GM18873 (cell line): ENCODE measurements around the gene EML6.

Experiments used
- ATAC-seq: cut with Tn5 transposase; IDR thresholded peaks from one replicate; pipeline ENCODE4 v1.9.1; 2021; ENCODE audit warnings: mild to moderate bottlenecking, moderate library complexity, moderate number of reproducible peaks; ENCODE audit not compliant: unreplicated experiment, low FRiP score

EML6 gene

DNA sequence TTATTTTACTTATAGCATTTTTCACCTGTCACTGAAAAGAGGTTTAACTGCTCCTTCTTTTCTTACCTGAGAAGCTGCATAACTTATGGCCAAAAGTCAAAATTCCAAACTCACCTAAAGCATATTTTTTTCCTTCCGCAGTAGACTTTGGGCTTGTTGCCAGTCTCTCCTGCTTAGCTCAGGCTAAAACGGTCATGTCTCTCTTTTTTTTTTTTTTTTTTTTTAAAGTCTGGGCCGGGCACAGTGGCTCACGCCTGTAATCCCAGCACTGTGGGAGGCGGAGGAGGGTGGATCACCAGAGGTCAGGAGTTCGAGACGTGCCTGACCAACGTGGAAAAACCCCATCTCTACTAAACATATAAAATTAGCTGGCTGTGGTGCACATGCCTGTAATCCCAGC is 213.3 kb downstream of the EML6 start:
- no peak for ATAC-seq

DNA sequence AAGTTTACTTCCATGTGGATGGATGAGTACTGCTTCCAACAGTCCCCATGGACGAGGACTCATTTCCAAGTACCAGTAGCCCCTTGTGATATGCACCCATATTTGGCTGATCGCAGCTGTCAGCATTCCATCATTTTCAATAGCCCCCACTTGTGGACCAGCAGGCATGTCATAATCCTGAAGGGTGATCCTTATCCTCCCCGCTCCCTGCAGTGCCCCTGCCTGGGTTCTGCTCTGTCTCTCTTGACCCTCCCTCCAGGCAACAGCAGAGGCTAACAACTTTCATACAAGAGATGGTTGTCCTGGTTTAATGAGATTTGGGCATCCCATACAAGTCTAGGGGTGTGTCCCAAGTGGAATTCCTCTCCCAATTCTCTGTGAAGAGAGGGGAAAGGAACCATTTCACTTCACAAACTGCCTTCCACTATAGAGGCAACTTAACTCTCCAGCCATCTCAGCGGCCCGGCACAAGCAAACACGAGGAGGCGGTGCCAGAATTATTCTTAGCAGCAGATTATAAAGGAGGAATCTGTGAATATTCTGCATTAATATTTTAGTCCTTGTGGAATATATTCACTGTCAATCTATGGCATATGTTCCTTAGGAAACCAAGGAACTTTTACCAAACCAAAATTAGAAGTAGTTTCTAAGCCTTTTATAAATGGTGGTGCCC is 216.1 kb downstream of the EML6 start:
- ATAC-seq: no peak

DNA sequence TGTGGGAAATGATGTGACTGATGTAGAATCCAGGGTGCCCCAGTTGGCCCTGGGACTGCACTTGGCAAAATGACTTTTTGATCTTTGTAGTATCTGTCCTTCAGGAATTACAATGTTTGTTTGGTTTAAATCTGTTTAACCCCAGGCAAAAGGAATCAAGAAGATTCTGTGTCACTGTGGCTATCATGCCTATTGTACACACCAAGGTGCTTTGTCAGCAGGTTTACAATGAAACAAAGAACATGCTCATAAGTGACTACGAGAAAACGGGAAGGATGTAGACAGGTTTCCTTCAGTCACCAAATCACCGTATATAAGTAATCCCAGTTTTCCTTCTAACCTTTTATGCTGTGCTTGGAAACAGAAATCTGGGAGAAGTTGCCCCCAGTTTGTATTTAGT is 217.3 kb downstream of the EML6 start:
- no peak for ATAC-seq

DNA sequence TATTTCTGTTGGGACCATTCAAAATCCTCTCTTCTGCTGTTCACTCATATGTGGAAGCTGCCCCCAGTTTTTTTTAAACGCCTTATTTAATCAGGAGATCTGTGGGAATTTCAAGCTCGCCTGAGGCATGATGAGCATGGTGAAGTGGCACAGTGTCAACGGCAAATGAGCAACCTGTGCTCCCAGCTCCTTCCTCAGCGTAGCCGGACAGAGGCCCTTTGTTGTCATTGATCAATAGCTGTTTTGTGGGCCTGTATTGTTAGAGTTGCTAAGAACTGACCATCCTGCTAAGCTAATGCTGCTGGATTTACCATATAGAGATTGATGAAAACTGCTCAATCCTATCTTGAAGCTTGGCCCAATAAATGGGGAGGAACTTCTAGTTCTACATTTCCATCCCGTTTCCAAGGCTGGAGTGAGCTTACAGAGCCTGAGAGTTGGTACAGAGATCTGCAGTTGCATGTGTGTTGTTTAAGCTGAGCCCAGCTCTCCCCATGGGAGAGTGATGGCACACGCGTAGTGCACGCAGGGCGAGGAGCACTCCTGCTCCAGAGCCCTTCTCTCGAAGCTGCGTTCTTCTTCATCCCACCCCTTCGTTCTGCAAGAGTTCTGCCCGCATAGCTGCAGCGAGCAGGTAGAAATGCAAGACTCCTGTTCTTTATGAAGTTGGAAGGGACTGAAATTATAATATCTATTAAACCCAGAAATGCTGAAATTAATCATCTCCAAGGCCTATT is 218.0 kb downstream of the EML6 start:
- no peak for ATAC-seq

DNA sequence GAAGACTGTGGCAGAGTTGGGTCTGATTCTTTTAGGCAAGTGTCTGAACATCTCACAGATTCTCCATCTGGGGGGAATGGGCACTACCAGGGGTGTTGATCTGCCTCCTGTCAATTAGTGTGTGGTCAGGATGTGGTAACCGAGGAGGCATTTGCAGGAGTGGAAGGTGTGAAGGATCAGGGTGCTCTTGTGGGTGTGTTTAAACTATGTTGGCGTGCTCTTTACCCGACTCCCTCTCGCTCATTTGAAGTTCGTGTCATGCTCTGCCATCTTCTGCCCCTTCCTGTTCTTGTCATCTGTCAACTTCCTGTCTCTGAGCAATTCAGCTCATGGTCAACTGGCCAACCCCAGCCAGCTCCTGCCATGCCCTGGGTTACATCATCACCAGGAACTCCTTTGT is 218.9 kb downstream of the EML6 start:
- ATAC-seq: no peak

DNA sequence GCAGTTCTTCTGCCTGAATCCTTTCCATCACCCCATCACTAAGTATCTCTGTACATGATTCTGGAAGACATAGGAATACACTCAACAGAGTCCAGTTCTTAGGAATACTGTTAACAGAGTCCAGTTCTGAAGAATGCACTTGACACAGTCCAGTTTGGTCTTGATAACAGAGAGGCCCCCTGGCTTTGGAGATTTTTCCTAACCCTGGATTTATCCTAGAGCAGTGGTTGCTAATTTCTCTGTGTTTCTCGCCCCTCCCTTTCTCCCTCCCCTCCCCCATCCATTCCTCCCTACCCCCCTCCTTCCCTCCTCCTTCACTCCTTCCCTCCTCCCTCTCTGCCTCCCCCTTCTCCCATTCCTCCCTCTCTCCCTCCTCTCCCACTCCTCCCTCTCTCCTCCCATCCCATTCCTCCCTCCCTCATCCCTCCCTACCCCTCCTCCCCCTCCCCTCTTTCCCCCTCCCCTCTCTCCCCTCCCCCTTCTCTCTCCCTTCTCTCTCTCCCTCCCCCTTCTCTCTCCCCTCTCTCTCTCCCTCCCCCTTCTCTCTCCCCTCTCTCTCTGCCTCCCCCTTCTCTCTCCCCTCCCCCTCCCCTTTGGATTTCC is 221.4 kb downstream of the EML6 start:
- ATAC-seq: no peak

DNA sequence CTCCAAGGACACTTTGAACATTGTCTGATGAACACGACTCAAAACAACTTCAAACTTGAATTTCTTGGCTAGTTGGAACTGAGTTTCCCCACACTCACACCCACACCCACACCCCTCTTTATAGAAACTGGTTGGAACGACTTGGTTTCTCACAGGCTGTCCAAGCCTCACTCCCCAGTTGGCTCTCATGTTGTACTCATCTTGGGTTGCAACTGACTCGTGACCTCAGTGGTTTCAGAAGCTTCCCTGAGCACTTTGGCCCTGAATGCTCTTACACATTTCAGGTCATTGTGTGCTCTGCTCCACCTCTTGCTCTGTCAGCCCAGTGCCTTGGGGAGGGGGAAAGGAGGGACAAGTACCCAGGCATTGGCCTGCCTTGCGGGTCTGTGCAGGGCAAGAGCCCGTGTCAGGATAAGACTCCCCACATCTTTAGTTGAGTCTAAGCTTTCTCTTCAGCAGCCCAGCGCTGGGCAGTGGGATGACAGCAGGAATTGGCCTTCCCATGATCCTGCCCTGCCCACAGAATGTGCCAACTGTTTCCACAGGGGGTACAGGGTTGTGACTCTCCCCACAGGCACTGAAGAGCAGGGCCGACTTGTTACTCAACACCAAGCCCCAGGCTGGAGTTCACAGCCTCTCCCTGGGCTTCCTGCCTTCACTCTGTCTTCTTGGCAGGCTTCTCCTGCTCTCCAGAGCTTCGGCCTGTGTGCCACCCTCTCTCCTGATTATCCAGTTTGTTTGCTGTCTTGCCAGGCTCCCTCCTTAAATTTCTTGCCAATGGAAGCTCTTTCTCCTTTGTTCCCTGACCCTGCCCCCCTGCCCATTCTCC is 222.1 kb downstream of the EML6 start:
- no peak for ATAC-seq

DNA sequence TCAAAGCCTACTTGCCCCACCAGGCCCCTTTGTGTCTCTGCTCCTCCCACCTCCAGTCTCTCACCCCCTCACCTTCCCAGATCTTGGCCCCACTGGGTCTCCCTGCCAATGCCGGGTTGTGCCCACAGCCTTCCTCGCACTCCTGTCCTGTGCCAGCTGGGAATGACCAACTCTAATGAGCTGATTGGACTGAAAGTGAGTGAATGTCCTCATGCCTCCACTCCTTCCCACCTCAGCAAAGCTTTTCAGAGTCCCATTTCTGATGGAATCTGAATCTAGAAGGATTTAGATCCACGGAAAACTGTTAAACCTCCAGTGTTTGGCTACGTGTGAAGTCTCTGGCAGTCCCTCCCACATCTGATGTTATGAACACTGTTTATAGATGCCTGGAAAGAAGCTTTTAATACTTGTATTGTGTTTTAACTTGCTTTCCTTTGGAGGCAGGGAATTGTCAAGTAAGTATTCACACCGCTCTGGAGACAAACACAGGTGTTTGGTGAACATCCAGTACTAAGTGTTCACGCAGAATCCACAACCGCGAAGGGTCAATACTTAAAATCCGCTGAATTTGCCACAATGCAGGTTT is 222.9 kb downstream of the EML6 start:
- ATAC-seq: no peak

DNA sequence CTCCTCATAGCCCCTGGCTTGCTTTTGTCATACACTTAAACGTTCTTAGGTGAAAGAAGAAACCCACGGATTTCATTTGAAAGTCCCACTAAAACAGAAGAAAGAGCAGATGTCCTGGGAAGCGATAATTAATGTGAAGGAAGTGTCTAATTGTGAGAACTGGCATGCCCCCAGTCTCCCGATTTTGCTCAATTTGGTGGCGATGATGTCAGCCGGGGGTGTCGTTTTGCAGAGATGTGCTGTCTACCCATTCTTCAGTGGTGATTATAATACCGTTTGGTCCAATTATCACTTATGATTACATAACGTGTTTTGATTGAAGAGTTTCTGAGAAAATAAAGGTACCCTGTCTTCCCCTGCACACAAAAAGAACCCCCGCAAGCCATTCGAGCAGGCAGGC is 223.7 kb downstream of the EML6 start:
- ATAC-seq: no peak

DNA sequence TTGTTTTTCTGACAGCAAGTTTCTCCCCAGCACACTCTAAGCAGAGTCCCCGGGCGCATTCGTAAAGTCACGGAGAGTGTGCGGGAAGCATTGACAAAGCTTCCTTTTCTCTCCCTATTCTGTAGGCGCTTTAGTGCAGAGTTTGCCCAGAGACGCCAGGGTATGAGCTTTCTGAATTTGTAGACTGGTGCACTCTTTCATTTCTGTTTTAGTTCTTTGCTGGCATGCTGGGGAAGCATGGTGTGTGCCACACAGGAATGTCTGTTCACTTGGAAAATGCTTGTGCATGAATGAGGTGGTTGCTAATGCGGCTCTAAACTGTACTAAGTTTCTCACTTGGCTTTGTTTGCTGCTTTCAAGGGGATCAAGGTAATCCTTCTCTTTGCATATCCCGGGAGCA is 224.2 kb downstream of the EML6 start:
- no peak for ATAC-seq

DNA sequence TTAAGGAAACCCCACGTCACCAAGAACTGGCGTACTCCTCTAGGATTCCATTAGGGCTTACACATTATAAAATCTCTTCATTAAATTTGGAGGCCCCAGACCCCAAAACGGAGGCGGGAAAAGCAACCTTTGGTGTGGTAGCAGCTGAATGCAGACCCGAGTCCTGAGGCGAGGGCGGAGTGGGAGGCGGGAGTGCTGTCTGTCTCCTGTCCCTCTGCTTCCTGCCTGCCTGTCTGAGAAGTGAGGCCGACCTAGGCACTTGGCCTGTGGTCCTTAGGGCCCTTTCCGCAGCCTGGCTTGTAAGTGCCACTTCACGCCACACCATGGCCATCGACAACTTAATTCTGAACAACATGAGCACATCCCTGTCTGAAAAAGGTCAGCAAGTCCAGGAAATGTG is 224.7 kb downstream of the EML6 start:
- no peak for ATAC-seq

DNA sequence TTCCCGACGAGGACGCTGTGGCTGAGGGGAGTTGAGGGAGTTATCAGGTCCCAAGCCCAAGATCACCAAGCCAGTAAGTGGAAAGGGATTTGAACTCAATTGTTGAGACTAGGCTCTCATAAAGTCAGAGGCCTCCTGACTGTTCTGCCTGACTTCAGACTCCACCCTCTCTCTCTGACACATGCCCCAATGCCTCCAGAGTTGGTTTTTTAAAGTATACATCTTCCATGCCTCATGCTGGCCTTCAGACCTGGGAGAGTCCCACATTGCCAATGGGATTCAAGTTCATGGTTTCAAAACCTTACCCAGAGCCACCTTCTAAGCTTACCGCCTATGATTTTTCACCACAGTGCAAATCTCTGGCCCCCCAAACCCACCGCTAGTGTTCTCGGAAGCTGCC is 226.0 kb downstream of the EML6 start:
- ATAC-seq: no peak

DNA sequence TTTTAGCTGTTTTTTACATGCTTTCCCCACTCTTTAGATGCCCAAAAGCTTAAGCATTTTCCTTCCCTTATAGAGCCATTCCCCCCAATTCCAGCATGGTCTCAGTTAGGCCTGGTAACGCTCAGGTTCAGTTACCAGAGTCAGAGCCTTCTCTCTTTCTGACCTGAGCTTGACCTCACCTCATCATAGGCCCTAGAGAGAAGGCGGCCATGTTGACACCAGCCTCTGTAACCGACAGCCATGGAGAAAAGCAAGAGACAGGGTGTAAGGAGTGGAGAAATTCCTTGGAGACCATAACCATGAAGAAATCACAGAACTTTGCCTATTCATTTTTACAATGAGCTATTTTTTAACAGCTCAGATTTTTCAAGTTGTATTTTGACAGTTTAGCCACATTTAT is 227.3 kb downstream of the EML6 start:
- ATAC-seq: no peak

DNA sequence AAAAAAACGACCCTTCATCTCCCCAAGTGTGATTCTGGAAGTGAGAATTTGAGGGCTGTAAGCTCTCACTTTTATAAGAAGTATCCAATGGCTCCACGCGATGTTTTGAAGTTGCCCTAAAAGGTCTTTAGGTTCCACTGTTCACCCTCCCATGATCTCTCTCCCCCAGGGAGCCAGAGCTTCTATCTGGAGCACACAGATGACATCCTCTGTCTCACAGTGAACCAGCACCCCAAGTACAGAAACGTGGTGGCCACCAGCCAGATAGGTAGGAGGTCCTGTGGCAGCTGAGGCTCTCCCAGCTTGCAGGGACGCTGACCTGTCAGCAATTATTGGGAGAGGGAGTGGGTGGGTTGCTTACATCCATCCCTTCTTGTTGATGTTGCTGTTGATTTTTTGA is 229.0 kb downstream of the EML6 start:
- no peak for ATAC-seq

DNA sequence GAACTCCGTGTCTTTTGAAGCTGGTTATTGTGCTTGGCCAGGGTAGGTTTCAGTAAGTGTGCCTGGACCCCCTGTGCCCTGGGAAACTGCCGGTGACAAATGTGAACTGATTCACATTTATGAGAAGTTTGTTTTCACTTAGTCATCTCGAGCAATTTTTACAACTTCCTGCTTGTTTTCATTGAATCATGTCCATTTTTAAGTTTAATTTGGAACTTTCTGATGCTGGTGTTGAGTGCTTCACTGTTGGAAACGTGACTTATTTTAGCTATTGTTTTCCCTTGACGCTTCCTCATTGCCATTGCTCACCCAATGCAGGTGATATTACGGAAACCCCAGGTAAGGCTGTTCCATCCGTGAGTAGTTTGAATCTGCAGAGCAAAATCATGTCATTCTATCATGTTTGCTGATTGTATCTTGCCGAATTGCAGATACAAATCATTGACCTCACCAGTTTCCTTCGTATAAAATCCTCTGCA is 229.6 kb downstream of the EML6 start:
- no peak for ATAC-seq

DNA sequence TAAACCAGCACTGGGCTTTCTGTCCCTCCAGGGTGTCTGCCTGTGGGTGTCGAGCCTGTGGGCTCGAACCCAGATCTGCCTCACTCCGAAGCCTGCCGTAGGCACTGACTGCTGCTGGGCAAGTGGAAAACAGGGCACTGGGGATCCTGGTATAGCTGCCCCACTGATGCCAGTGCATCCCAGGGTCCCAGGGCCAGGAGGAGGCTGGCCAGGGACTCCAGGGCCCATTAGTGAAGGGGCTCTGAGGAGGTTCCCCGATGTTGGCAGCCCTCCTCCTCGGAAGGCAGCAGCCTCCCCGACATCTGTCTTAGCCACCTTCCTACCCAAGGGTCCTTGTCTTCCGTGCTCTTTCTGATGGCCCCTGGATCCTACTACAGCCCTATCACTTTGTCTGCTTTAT is 230.7 kb downstream of the EML6 start:
- ATAC-seq: no peak

DNA sequence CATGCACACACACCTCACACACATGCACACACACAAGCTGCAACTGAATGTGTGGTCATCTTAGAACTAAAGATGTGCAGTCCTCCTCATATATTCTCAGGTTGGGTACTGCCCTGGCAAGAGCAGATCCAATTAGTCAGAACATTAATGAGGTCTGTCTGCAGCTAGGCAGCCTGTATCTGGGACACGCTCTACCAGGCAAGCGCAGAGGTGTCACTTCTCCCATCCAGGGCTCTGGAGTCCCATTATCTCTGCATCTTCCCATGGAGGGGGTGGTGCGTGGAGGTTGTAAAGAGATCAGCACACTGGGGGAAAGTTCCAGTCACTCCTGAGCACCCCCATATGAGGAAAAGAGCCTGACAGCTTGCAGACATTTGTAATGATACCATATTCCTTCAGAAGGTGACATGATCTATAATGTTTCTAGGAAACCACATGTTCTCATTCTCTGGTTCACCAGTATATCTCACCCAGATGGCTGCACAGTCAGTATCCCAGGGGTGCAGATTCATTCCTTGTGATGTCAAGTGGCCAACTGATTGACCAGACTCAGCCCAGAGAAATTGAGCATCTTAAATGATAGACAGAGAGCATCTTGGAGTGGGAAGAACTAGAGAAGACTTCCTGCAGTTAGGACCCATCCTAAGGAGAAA is 231.4 kb downstream of the EML6 start:
- ATAC-seq: no peak

DNA sequence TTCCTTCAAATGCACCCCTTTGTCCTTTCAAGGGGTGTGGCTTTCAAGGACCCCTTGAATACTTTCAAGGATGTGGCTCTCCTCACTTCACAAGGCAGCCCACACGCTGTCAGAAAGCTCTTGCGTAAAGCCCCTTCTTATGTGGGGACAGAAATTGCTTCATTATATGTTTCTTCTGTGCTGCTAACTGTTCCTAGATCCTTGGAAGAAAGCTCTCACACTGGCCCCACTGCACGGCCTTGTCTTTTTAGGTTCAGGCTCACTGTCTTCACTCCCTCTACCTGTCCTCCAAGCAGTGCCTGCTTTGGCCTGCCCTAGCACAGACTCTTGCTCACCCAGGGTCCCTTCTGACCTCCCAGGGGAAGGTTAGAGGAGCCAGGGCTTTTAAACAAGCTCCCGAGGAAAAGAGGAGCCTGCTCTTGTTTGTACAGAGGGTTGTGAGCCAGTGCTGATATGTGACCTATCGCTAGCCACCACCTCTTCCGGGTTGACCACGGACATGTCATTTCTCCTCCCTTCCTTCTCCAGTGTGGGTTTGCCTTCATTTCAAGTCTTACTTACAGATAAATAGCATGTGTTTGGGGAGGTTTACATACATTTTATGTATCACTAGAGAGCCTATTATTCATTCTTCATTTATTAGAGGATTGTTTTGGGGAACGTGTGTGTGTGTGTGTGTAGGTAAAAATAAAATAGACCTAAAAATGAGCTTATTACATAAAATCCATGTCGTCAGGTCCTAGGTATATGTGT is 232.1 kb downstream of the EML6 start:
- ATAC-seq: no peak

DNA sequence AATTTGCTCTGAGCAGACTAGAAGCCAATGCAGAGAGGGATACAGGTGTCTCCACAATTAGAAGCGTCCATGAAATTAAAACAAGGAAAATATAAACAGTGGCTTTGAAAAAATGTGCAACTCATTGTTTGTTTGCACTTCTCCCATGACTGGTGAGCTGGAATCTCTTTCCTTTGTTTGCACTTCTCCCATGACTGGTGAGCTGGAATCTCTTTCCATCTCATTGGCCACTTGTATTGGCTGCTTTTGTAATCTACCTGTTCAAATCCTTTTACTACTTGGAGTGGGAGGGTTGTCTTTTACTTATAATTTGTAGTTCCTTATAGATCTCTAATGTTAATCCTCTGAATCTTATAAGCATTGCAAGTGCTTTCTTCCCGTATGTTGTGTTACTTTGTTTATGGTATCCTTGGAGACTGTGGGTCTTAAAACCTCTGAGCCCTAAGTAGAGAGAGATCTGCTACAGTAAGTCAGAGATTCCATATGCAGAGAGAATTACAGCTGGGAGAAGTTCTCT is 232.7 kb downstream of the EML6 start:
- ATAC-seq: no peak
